T-cell (primary cell): ENCODE data around the gene HOXA6. TPM values are rescaled to one million over a fixed set of nuclear protein-coding genes. Genes with fewer than 3 reads are reported as not detected.

Source experiments
- ATAC-seq, 4 experiments: fragments of 200-7000 bp in 3 of 4; fragments of 150-1000 bp in 1 of 4; cut with Tn5 transposase; replicated peaks in 1 of 4; 1 replicate in 3 of 4; 2 replicates in 1 of 4; pipeline ENCODE4 v1.10.0; 2021; ENCODE audit warnings: moderate library complexity in 3 of 4, mild to moderate bottlenecking in 2 of 4, moderate number of reproducible peaks in 1 of 4
- CTCF ChIA-PET, 2 donors: fragments of 300-600 bp; sonication (Branson Sonifier 250); formaldehyde crosslinking; loops; one replicate each; lab custom pipeline; 2022; ENCODE audit warnings: antibody characterized with exemption in 2 of 2; lab: Charles Lee
- POLR2A ChIA-PET, 2 donors: fragments of 300-600 bp; sonication (Branson Sonifier 250); formaldehyde crosslinking; loops; one replicate each; lab custom pipeline; 2022; ENCODE audit warnings: antibody characterized with exemption in 2 of 2; lab: Charles Lee
- DNase-seq, 35 experiments: peaks; one replicate each; pipeline versions ENCODE4 v3.0.0 to v3.0.0-alpha.2; 2013 to 2023
- H3K27ac ChIP-seq: one replicate; pipeline ENCODE4 v1.5.1; 2013; ENCODE audit warnings: low read length
- H3K27me3 ChIP-seq, 2 experiments: replicated peaks in 1 of 2; 1 replicate in 1 of 2; 2 replicates in 1 of 2; pipeline versions ENCODE4 v1.6.1 to v1.7.0; 2013; ENCODE audit warnings: low read length in 1 of 2, mixed read lengths in 1 of 2; ENCODE audit not compliant: control insufficient read depth in 2 of 2, insufficient read depth in 2 of 2; ENCODE audit errors: extremely low read depth in 1 of 2
- H3K36me3 ChIP-seq, 2 donors: 1 replicate in 1 of 2; 2 replicates in 1 of 2; pipeline versions ENCODE4 v1.6.1 to v1.7.0; 2013; ENCODE audit warnings: low read length in 1 of 2; ENCODE audit not compliant: control insufficient read depth in 2 of 2, insufficient read depth in 1 of 2; ENCODE audit errors: extremely low read depth in 1 of 2
- H3K4me1 ChIP-seq, 2 experiments: 1 replicate in 1 of 2; 2 replicates in 1 of 2; pipeline versions ENCODE4 v1.6.1 to v1.7.0; 2013; ENCODE audit warnings: low read length in 2 of 2, mixed read lengths in 1 of 2; ENCODE audit not compliant: insufficient read depth in 2 of 2, control insufficient read depth in 1 of 2; ENCODE audit errors: extremely low read depth in 1 of 2
- H3K4me3 ChIP-seq, 2 donors: 1 replicate in 1 of 2; 2 replicates in 1 of 2; pipeline versions ENCODE4 v1.5.1 to v1.7.0; 2013; ENCODE audit warnings: mild to moderate bottlenecking in 2 of 2, low read length in 1 of 2, moderate library complexity in 1 of 2; ENCODE audit not compliant: control insufficient read depth in 1 of 2; ENCODE audit errors: extremely low read depth in 1 of 2
- H3K9me3 ChIP-seq: 2 replicates; pipeline ENCODE4 v1.7.0; 2013
- H3K27ac Mint-ChIP-seq, 2 donors: one replicate each; pipeline ENCODE4 v1.8.0; 2020 to 2021; ENCODE audit warnings: mild to moderate bottlenecking in 2 of 2, mixed read lengths in 2 of 2
- H3K27me3 Mint-ChIP-seq, 2 donors: one replicate each; pipeline ENCODE4 v1.8.0; 2021 to 2022; ENCODE audit warnings: mixed read lengths in 2 of 2
- H3K36me3 Mint-ChIP-seq: one replicate; pipeline ENCODE4 v1.8.0; 2021; ENCODE audit warnings: mixed read lengths
- H3K4me1 Mint-ChIP-seq, 3 donors: one replicate each; pipeline ENCODE4 v1.8.0; 2020 to 2022; ENCODE audit warnings: mixed read lengths in 3 of 3, mild to moderate bottlenecking in 1 of 3
- H3K4me3 Mint-ChIP-seq, 3 donors: one replicate each; pipeline ENCODE4 v1.8.0; 2020 to 2022; ENCODE audit warnings: mild to moderate bottlenecking in 3 of 3, mixed read lengths in 3 of 3, moderate library complexity in 3 of 3
- H3K9me3 Mint-ChIP-seq, 3 donors: one replicate each; pipeline ENCODE4 v1.8.0; 2020 to 2022; ENCODE audit warnings: mixed read lengths in 3 of 3
- WGBS: methylation state at CpG from one replicate; pipeline ENCODE4 v1.1.5; 2013; ENCODE audit warnings: missing lambda C conversion rate; ENCODE audit not compliant: insufficient coverage; 5-methylcytosine and 5-hydroxymethylcytosine counted together
- total RNA-seq, 35 experiments: library from RNA in 6 of 35; stranded (reverse) in 6 of 35; fragments of 120-200 nt in 1 of 35; gene quantifications; one replicate each; pipeline versions ENCODE4 v1.2.1 to v1.2.4 and lab custom pipeline; 2013 to 2026

Gene HOXA6
- total RNA-seq, 5 donors from 2014 or later (not counting 1 experiment from before 2014, with no cell fraction given), result 0.50 to 0.65 TPM; not detected in 3

DNA sequence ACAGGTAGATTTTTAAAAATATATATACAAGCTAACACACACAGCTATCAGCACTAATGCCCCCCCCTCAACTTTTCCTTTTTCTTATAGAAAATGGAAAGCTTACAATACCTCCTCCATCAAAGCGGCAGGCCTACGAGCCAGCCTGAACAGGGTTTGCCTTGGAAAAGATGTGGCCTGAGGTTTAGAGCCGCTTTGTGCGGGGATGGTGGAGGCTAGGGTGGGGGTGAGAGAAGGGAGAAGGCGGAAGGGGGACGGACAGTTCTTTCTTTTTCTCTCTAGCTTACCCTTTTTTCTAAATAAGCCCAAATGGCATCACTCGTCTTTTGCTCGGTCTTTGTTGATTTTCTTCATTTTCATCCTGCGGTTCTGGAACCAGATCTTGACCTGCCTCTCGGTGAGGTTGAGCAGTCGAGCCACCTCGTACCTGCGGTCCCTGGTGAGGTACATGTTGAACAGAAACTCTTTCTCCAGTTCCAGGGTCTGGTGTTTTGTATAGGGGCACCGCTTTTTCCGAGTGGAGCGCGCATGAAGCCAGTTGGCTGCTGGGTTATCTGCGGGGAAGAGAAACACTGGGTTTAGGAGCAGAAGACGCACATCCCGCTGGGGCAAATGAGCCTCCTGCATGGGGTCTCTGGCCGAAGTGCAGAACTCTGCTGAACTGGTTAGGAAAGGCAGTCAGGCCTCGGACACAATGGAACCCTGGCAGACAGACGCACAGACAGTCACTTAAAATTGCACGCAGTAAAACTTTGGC, 15.9 kb upstream of the HOXA6 start:
- Histone ChIP-seq H3K27me3 (peaks cover 13 to 90% of the 10 kb centered on the region in 2 experiments), H3K36me3 (no peaks in the 10 kb centered on the region), H3K9me3 (no peaks in the 10 kb centered on the region), H3K4me1 (peaks cover 2 to 61% of the 10 kb centered on the region in 2 experiments), H3K4me3 (no peak overlapping the region), H3K27ac (no peak overlapping the region)
- WGBS, result 46% methylated on average over 18 of the region's 24 CpGs
- Mint-ChIP-seq H3K27me3 (peaks cover 56 to 83% of the 10 kb centered on the region in 2 donors), H3K4me3 (no peak overlapping the region), H3K9me3 (no peaks in the 10 kb centered on the region), H3K36me3 (no peaks in the 10 kb centered on the region), H3K27ac (no peak overlapping the region), H3K4me1 (peaks cover 30 to 33% (median 32%) of the 10 kb centered on the region in 3 donors)
- ChIA-PET CTCF (interaction anchor here (0.6 to 3.6 kb wide), 17 partner anchors 8 to 1306 kb away, joined by 3 to 59 read pairs (median 4); partner anchors contain the start of gene HOXA3 (in 1 of the 2)), POLR2A (interaction anchor here in 1 of 2 donors (0.6 to 0.7 kb wide), 2 partner anchors 10 to 718 kb away, joined by 3 to 4 read pairs; no protein-coding TSS in a partner anchor)
- DNase-seq (no peak), ATAC-seq (no peak)

DNA sequence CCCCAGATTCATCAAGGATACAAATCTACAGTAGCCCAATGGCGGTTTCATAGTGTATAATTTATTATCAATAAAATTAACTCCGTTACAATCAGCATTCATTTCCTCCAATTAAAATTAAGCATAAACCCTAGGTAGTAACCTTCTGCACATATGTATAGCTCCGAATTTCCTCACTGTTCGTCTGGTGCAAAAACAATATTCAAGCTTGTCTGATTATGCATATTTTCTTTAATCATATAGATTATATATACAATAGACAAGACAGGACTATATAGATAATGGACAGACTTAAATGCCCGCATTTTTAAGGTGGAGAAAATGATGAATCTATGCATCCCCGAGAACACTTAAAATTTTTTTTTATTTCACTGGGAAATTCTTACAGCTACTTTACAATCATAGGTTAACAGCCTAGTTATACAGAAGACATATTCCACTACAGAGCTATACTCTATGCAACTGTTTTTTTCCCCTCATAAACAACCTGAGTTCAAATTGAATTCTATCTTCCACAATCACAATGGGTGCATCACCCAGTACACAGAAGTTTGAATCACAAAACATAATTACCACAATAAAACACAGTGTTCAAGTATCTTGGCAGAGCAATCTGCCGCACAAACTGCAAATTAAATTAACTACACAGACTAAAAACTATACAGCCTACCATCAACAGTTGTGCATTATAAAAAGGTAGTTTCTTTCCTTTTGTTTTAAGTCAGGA, 15.2 kb upstream of the HOXA6 start:
- Histone ChIP-seq H3K27ac (no peak overlapping the region), H3K36me3 (no peaks in the 10 kb centered on the region), H3K9me3 (no peaks in the 10 kb centered on the region), H3K4me1 (peaks cover 2 to 62% of the 10 kb centered on the region in 2 experiments), H3K27me3 (peaks cover 7 to 90% of the 10 kb centered on the region in 2 experiments), H3K4me3 (no peak overlapping the region)
- DNase-seq (no peak), ATAC-seq (no peak)
- H3K27ac Mint-ChIP-seq, result no peak overlapping the region
- POLR2A ChIA-PET, result interaction anchor here in 1 of 2 donors (0.6 to 0.7 kb wide), 5 partner anchors 10 to 1306 kb away, joined by 3 to 8 read pairs (median 3); no protein-coding TSS in a partner anchor
- peaks cover 33 to 37% (median 37%) of the 10 kb centered on the region in 3 donors for H3K4me1 Mint-ChIP-seq
- no peaks in the 10 kb centered on the region for H3K36me3 Mint-ChIP-seq
- H3K27me3 Mint-ChIP-seq, result peaks cover 56 to 83% of the 10 kb centered on the region in 2 donors
- no peaks in the 10 kb centered on the region for H3K9me3 Mint-ChIP-seq
- CTCF ChIA-PET, result interaction anchor here (0.6 to 3.6 kb wide), 22 partner anchors 9 to 1305 kb away, joined by 3 to 59 read pairs (median 5); partner anchors contain the start of gene HOXA3 (in 1 of the 2)
- no CpG with 5 or more reads among the region's 7 CpGs for WGBS
- no peak overlapping the region for H3K4me3 Mint-ChIP-seq

DNA sequence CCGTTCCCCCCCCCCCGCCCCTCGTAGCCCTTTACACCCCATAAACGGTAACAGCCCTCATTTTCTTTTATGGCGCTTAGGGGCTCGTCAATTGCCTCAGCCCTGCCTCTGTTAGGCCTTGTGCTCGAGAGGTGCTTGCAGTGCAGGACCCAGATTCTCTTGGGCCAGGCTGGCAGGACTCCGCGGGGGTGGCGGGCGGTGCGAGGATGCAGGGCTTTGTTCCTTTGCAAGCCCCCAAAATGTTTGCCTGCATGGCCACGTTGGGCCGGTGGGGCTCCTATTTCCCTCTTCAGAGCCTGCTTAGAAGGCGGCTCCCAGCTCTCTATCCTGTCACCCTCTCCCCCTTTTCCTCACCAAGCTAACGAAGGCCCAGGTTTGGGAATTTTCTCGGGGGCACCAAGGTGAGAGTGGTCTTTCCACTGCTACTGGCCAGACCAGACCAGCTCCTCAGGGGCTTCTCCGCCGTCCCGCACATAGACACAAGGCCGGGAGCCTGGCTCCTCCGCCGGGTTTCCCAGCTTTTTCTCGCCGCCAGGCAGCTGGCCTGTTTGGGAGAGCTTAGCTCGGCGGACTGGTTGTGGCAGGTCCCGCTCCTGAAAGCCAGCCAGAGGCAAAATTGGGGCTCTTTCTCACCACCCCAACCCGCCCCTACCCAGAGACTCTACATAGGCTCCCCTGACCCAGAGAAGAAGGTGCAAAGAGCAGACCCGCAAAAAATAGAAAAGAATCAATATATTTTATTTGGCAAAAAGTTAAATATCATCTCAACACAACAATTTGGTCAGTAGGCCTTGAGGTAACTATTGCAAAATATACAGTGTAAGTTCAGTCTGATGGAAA, 14.4 kb upstream of the HOXA6 start:
- POLR2A ChIA-PET, result interaction anchor here in 1 of 2 donors (0.6 kb wide), 5 partner anchors 14 to 1305 kb away, joined by 3 to 8 read pairs (median 3); no protein-coding TSS in a partner anchor
- no peak for ATAC-seq
- no peaks in the 10 kb centered on the region for H3K9me3 ChIP-seq

DNA sequence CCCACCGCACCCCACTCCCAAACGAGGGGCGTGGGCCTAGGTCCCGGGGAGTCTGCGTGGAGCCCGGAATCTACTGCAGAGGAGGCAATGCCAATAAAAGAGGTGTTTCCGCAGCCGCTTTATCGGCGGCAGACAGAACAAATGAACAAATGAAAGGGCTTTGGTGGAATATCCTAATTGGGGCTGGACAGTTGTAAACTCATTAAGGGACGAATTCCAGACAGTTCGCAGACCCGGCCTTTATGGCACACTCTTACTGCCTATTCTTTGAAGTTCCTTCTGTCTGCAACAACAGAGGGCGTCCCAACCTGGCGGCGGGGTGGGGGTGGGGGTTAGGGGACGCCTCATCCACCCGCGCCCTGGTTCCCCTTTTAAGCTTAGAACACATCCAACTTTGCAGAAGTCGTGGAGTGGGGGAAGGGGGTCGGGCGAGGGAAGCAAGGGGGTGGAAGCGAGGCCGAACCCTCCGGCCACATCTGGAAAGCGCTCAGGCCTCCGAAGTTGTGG, 13.7 kb upstream of the HOXA6 start:
- Histone ChIP-seq H3K36me3 (no peaks in the 10 kb centered on the region), H3K27me3 (peaks cover 2 to 90% of the 10 kb centered on the region in 2 experiments), H3K4me1 (peaks cover 2 to 61% of the 10 kb centered on the region in 2 experiments), H3K9me3 (no peaks in the 10 kb centered on the region), H3K4me3 (peak overlapping the region; percentile 57 to 81), H3K27ac (no peak overlapping the region)
- Mint-ChIP-seq H3K9me3 (no peaks in the 10 kb centered on the region), H3K4me3 (peak overlapping the region; percentile 43 to 73 (median 63)), H3K4me1 (peaks cover 33 to 40% (median 40%) of the 10 kb centered on the region in 3 donors), H3K27ac (no peak overlapping the region), H3K36me3 (no peaks in the 10 kb centered on the region), H3K27me3 (peaks cover 52 to 82% of the 10 kb centered on the region in 2 donors)
- DNase-seq (no peak), ATAC-seq (peak in 1 of 4 experiments; percentile 2)
- ChIA-PET POLR2A (interaction anchor here in 1 of 2 donors (0.6 to 1.0 kb wide), 2 partner anchors 13 to 75 kb away, joined by 3 read pairs; no protein-coding TSS in a partner anchor), CTCF (interaction anchor here (0.5 to 3.6 kb wide), 38 partner anchors 9 to 1304 kb away, joined by 3 to 59 read pairs (median 4); partner anchors contain the start of gene HOXA3 (in 1 of the 2))
- 0% methylated on average over 7 of the region's 27 CpGs for WGBS

More for the DNA sequence above, 14.4 kb upstream of the HOXA6 start:
- Mint-ChIP-seq H3K4me1 (peaks cover 31 to 39% (median 38%) of the 10 kb centered on the region in 3 donors), H3K27ac (no peak overlapping the region), H3K36me3 (no peaks in the 10 kb centered on the region), H3K9me3 (no peaks in the 10 kb centered on the region), H3K4me3 (no peak overlapping the region), H3K27me3 (peaks cover 56 to 83% of the 10 kb centered on the region in 2 donors)
- WGBS, result 66% methylated on average over 22 of the region's 30 CpGs
- Histone ChIP-seq H3K27me3 (peaks cover 2 to 91% of the 10 kb centered on the region in 2 experiments), H3K4me3 (no peak overlapping the region), H3K36me3 (no peaks in the 10 kb centered on the region), H3K27ac (no peak overlapping the region), H3K4me1 (peaks cover 2 to 63% of the 10 kb centered on the region in 2 experiments)
- CTCF ChIA-PET, result interaction anchor here (0.6 to 3.6 kb wide), 25 partner anchors 10 to 1305 kb away, joined by 3 to 59 read pairs (median 6); no protein-coding TSS in a partner anchor
- DNase-seq, result peak in 1 of 35 experiments; percentile 20

DNA sequence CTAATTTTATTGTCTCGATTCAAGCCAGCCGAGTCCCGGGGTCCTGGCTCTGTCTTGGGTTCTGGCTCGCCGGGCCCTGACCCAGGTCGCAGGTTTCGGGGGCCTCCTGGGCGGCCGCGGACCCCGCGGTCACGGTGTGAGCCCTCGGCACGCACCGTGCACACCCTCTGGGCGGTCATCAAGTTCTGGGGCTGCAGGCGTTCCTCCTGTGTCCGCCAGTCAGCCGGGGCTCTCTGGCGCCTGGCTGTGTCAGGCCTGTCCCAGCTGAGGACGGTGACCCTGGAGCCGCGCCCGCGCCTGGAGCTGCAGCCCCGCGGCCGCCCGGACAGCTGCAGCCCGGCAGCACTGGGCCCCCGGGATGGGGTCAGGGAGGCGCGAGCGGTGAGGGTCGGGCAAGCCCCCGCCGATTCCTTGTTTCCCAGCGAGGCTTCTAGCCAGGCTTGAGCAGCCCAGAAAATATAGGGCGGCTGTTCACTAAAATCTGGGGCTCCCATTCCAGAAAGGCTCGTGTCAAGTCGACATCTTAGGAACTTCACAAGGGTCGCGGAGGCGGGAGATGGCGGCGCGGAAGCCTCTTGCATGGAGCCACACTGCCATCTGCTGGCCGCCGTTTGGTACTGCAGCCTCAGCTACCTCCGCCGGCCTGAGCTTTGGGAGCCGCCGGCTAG, 13.1 kb upstream of the HOXA6 start:
- Mint-ChIP-seq H3K4me3 (peak overlapping the region; percentile 43 to 73 (median 63)), H3K36me3 (no peaks in the 10 kb centered on the region), H3K27me3 (peaks cover 49 to 82% of the 10 kb centered on the region in 2 donors), H3K9me3 (no peaks in the 10 kb centered on the region), H3K27ac (no peak overlapping the region), H3K4me1 (peaks cover 35 to 41% (median 40%) of the 10 kb centered on the region in 3 donors)
- no peaks in the 10 kb centered on the region for H3K9me3 ChIP-seq
- DNase-seq (peak; percentile 50 to 92 (median 79)), ATAC-seq (peak; percentile 70 to 85 (median 74))
- peaks cover 2 to 61% of the 10 kb centered on the region in 2 experiments for H3K4me1 ChIP-seq
- H3K27ac ChIP-seq, result no peak overlapping the region
- H3K4me3 ChIP-seq, result peak overlapping the region; percentile 57 to 81
- WGBS, result under 1% methylated on average over 49 of the region's 54 CpGs
- no peaks in the 10 kb centered on the region for H3K36me3 ChIP-seq
- H3K27me3 ChIP-seq, result peaks cover 2 to 90% of the 10 kb centered on the region in 2 experiments
- ChIA-PET POLR2A (interaction anchor here in 1 of 2 donors (0.6 to 1.0 kb wide), 2 partner anchors 12 to 74 kb away, joined by 3 read pairs; no protein-coding TSS in a partner anchor), CTCF (interaction anchor here (0.5 to 3.6 kb wide), 38 partner anchors 8 to 1304 kb away, joined by 3 to 59 read pairs (median 4); partner anchors contain the start of gene HOXA3 (in 1 of the 2))
